HG03469 (cell line): ENCODE measurements around the gene NTN4.
"Not testable (repeated sequence)": the region's sequence is repeated elsewhere in the genome, so short reads cannot be mapped to it uniquely, and the experiment has no call there.

Source experiments
- ATAC-seq: cut with Tn5 transposase; IDR thresholded peaks from one replicate; pipeline ENCODE4 v1.9.1; 2021; ENCODE audit warnings: mild to moderate bottlenecking, moderate library complexity, moderate number of reproducible peaks; ENCODE audit not compliant: unreplicated experiment

The NTN4 gene

GRCh38 chr12:95756362-95756761 lies 34.2 kb downstream of the NTN4 start:
- no peak for ATAC-seq

GRCh38 chr12:95755261-95755865 lies 35.2 kb downstream of the NTN4 start:
- no peak for ATAC-seq

GRCh38 chr12:95746062-95746461 lies 44.5 kb downstream of the NTN4 start:
- ATAC-seq = not testable (repeated sequence)

- no peak for ATAC-seq
Observed at GRCh38 chr12:95742586-95742985, 48.0 kb downstream of the NTN4 start.

GRCh38 chr12:95741635-95742034 lies 48.9 kb downstream of the NTN4 start:
- ATAC-seq = no peak

GRCh38 chr12:95740751-95741150 lies 49.8 kb downstream of the NTN4 start:
- ATAC-seq = no peak

GRCh38 chr12:95739561-95740313 lies 50.8 kb downstream of the NTN4 start:
- no peak for ATAC-seq

GRCh38 chr12:95738024-95738611 lies 52.4 kb downstream of the NTN4 start:
- no peak for ATAC-seq

- no peak for ATAC-seq
Observed at GRCh38 chr12:95736631-95737030, 53.9 kb downstream of the NTN4 start.

- not testable (repeated sequence) for ATAC-seq
Observed at GRCh38 chr12:95735728-95736127, 54.8 kb downstream of the NTN4 start.

- ATAC-seq = no peak
Observed at GRCh38 chr12:95733141-95733825, 57.3 kb downstream of the NTN4 start.

GRCh38 chr12:95731519-95731958 lies 59.0 kb downstream of the NTN4 start:
- ATAC-seq = peak; percentile 46

GRCh38 chr12:95730457-95730856 lies 60.1 kb downstream of the NTN4 start:
- no peak for ATAC-seq

GRCh38 chr12:95726903-95727302 lies 63.7 kb downstream of the NTN4 start:
- ATAC-seq = no peak

GRCh38 chr12:95724767-95725166 lies 65.8 kb downstream of the NTN4 start:
- no peak for ATAC-seq

- no peak for ATAC-seq
Observed at GRCh38 chr12:95723693-95724384, 66.7 kb downstream of the NTN4 start.

- no peak for ATAC-seq
Observed at GRCh38 chr12:95721320-95721719, 69.2 kb downstream of the NTN4 start.

- ATAC-seq = no peak
Observed at GRCh38 chr12:95720146-95720545, 70.4 kb downstream of the NTN4 start.

GRCh38 chr12:95718772-95719171 lies 71.8 kb downstream of the NTN4 start:
- no peak for ATAC-seq

GRCh38 chr12:95718006-95718431 lies 72.5 kb downstream of the NTN4 start:
- no peak for ATAC-seq
